ENCODE measurements around the gene C17orf107.

C17orf107 gene

GRCh38 chr17:4950075-4950745 is 50.9 kb downstream of the C17orf107 start:
- DNase-seq (ENCODE audit: low read depth) = peak; percentile 23

- DNase-seq (ENCODE audit: low read depth) = no peak
Measured at GRCh38 chr17:4950746-4951204, 51.4 kb downstream of the C17orf107 start, which contains the start of gene ENO3. TSS of gene ENO3 (plus strand) at chr17:4951119. CDS start at chr17:4951830, 711 bp downstream.

GRCh38 chr17:4951486-4951885 is 52.1 kb downstream of the C17orf107 start:
- no peak for DNase-seq (ENCODE audit: low read depth)
